Measurements from ENCODE around the gene UGGT2. TPM values are rescaled to one million over a fixed set of nuclear protein-coding genes. Genes with fewer than 3 reads are reported as not detected.
"Not testable (repeated sequence)": the region's sequence is repeated elsewhere in the genome, so short reads cannot be mapped to it uniquely, and the experiment has no call there.

UGGT2 gene
- total RNA-seq, 4 donors from 2014 or later: 20.5 to 48.6 (median 30.6) TPM

DNA sequence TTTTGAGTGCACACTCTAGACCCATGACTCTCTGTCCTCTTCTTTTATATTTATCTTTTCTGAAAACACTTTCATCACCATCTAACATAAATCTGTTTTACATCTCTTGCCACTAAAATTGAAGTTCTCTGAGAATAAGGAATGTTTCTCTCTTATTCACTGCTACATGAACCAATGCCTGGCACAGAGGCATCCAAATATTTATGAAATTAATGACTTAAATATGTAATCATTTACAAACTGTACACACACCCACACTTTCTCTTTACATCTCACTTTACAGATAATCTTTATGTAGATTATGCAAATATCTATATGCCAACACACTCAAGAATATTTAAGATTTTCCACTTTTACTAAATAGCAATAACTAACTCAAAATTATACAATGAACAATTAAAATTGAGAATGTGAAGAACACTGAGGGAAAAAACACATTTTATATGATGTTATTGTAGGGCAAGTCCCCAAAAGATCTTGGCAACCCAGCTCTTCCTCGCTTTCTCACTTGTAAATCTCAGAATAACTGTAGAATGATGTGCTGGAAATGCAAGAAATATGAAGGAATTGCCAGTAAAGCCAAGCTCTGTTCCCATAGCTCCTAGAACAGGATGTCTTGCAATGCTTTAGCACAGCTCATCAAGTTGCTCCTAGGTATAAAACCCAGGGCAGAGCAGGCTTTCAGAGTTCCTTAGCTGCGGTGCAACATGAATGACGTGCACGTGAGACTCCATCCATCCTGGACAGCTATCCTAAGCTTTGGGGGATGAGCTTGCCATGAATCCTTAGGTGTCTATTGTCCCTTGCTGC lies 50.7 kb downstream of the UGGT2 start:
- DNase-seq (ENCODE audit: extremely low spot score): no peak
- TF ChIP-seq POLR2AphosphoS5 (IDR thresholded peaks at IDR 0.05): no peak
- no peak for TF ChIP-seq POLR2A (IDR thresholded peaks at IDR 0.05; ENCODE audit: low read depth)
- no peak for TF ChIP-seq EP300 (IDR thresholded peaks at IDR 0.05)
- TF ChIP-seq, protein P1, sequence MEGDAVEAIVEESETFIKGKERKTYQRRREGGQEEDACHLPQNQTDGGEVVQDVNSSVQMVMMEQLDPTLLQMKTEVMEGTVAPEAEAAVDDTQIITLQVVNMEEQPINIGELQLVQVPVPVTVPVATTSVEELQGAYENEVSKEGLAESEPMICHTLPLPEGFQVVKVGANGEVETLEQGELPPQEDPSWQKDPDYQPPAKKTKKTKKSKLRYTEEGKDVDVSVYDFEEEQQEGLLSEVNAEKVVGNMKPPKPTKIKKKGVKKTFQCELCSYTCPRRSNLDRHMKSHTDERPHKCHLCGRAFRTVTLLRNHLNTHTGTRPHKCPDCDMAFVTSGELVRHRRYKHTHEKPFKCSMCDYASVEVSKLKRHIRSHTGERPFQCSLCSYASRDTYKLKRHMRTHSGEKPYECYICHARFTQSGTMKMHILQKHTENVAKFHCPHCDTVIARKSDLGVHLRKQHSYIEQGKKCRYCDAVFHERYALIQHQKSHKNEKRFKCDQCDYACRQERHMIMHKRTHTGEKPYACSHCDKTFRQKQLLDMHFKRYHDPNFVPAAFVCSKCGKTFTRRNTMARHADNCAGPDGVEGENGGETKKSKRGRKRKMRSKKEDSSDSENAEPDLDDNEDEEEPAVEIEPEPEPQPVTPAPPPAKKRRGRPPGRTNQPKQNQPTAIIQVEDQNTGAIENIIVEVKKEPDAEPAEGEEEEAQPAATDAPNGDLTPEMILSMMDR (IDR thresholded peaks at IDR 0.05): no peak
- H3K4me1 ChIP-seq: peaks cover 0 to 6% (median 0%) of the 10 kb centered on the region in 4 donors
- no peak overlapping the region for H3K27ac ChIP-seq (replicated peaks in 1 of 4)
- peaks cover 0 to 5% (median 0%) of the 10 kb centered on the region in 4 donors for H3K9me3 ChIP-seq
- intact Hi-C loops (cut with DNase I): no loop called here
- no peak overlapping the region for H3K4me3 ChIP-seq
- H3K36me3 ChIP-seq: peaks cover 0 to 10% (median 2%) of the 10 kb centered on the region in 4 donors
- H3K27me3 ChIP-seq: no peaks in the 10 kb centered on the region
- 96% methylated on average over 3 of the region's 4 CpGs for WGBS

DNA sequence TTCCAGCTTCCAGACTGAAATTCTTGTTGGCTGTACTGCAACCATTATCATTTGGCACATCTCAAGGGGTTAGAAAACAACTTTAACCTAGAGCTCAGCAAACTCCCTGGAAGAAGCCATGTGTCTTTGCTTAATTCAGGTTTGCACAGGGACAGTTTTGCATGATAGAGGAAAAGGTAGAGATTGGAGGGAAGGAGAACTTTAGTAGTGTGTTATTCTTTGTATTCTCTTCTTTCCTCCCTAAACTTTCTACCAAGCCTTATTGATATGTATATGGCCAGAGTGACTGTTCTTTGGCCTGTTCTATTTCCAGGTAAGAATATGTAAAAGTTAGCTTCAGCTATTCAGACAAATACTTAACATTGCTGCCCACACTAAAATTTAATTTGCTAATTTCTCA lies 53.1 kb downstream of the UGGT2 start:
- intact Hi-C loops (cut with DNase I): no loop called here
- no peaks in the 10 kb centered on the region for H3K27me3 ChIP-seq
- H3K4me3 ChIP-seq: no peak overlapping the region
- no peak for DNase-seq (ENCODE audit: extremely low spot score)
- H3K36me3 ChIP-seq: peaks cover 0 to 19% (median 3%) of the 10 kb centered on the region in 4 donors
- no peaks in the 10 kb centered on the region for H3K9me3 ChIP-seq
- TF ChIP-seq POLR2A (IDR thresholded peaks at IDR 0.05; ENCODE audit: low read depth) (no peak), POLR2AphosphoS5 (IDR thresholded peaks at IDR 0.05) (no peak), EP300 (IDR thresholded peaks at IDR 0.05) (no peak)
- TF ChIP-seq, protein P1 (IDR thresholded peaks at IDR 0.05): no peak
- H3K4me1 ChIP-seq: peaks cover 0 to 6% (median 0%) of the 10 kb centered on the region in 4 donors
- H3K27ac ChIP-seq (replicated peaks in 1 of 4): no peak overlapping the region

DNA sequence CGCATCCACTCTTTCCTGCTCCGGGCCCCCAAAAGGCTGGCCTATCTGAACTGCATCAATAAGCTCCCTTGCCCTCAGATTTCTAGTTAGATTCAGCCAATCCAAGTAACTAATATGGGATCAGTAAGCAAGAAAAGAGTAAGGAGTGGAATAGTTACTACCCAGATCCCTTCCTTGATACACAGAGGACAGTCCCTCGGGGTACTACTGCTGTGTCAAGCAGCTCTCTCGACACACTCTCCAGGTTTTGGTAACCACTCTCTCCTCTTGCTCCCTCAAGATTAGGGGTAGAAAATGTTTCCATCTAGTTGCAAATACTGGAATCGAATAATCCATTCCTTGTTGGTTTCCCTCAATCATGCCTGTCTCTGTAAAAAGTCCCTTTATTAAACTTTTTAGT lies 65.4 kb downstream of the UGGT2 start:
- no peak for TF ChIP-seq POLR2AphosphoS5 (IDR thresholded peaks at IDR 0.05)
- no peak overlapping the region for H3K27ac ChIP-seq (replicated peaks in 1 of 4)
- no peak for DNase-seq (ENCODE audit: extremely low spot score)
- 97% methylated on average over 5 of the region's 5 CpGs for WGBS
- no peaks in the 10 kb centered on the region for H3K9me3 ChIP-seq
- H3K4me3 ChIP-seq: no peak overlapping the region
- intact Hi-C loops (cut with DNase I): no loop called here
- peaks cover 0 to 8% (median 0%) of the 10 kb centered on the region in 4 donors for H3K36me3 ChIP-seq
- H3K27me3 ChIP-seq: no peaks in the 10 kb centered on the region
- H3K4me1 ChIP-seq: no peaks in the 10 kb centered on the region

DNA sequence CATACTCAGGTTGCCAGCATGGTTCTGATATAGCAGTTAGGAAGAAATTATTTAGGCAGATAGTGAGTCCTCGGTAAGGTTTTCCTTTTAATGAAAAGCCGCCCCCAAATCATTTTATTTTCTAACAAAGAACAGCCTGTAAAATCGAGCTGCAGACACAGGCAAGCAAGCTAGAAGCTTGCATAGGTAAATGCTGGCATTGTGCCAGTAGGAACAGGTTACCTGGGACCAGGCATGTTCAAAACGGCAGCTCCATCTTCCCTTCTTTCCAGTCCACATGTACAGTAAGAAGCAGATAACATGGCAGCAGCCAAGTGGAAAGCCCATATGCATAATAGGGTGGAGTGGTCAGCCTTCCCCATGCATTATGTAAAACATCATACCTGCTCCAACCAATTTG lies 71.1 kb downstream of the UGGT2 start:
- no peaks in the 10 kb centered on the region for H3K27me3 ChIP-seq
- no peak for DNase-seq (ENCODE audit: extremely low spot score)
- H3K27ac ChIP-seq (replicated peaks in 1 of 4): no peak overlapping the region
- intact Hi-C loops (cut with DNase I): no loop called here
- H3K36me3 ChIP-seq: peaks cover 0 to 13% (median 0%) of the 10 kb centered on the region in 4 donors
- no peak for TF ChIP-seq EP300 (IDR thresholded peaks at IDR 0.05)
- TF ChIP-seq POLR2A (IDR thresholded peaks at IDR 0.05; ENCODE audit: low read depth): no peak
- TF ChIP-seq, protein P1 (IDR thresholded peaks at IDR 0.05): no peak
- no peak for TF ChIP-seq POLR2AphosphoS5 (IDR thresholded peaks at IDR 0.05)
- no peaks in the 10 kb centered on the region for H3K4me1 ChIP-seq
- H3K4me3 ChIP-seq: no peak overlapping the region
- H3K9me3 ChIP-seq: peaks cover 0 to 3% (median 0%) of the 10 kb centered on the region in 4 donors
- WGBS: 98% methylated on average over 4 of the region's 4 CpGs

DNA sequence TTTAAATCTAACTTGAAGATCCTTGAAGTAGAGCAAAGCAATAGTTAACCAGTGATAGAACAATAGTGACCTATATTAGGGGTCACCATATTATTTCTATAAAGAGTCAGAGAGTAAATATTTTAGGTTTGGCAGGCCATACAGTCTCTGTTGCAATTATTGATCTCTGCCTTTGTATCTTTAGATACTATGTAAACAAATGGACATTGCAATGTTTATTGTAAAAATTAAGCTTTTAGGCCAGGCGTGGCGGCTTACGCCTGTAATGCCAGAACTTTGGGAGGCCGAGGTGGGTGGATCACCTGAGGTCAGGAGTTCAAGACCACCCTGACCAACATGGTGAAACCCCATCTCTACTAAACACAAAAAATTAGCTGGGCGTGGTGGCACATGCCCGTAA lies 80.5 kb downstream of the UGGT2 start:
- H3K27me3 ChIP-seq; H3K4me1 ChIP-seq; DNase-seq (ENCODE audit: extremely low spot score); H3K36me3 ChIP-seq; H3K4me3 ChIP-seq; H3K27ac ChIP-seq (replicated peaks in 1 of 4); intact Hi-C loops (cut with DNase I); H3K9me3 ChIP-seq: not testable (repeated sequence)
- 93% methylated on average over 6 of the region's 6 CpGs for WGBS

Data from esophagus muscularis mucosa (tissue), 4 donors.